Urothelium cell line (cell line): ENCODE data around the gene LARGE1.
A peak's percentile ranks its signal among the peaks of the same experiment; 100 is the strongest.
"Not testable (repeated sequence)": the region's sequence is repeated elsewhere in the genome, so short reads cannot be mapped to it uniquely, and the experiment has no call there.

Source experiments
- DNase-seq: peaks from one replicate; pipeline ENCODE4 v3.0.0; 2011; ENCODE audit warnings: low spot score, mixed read lengths
- FAIRE-seq: peaks from 2 replicates; lab custom pipeline; 2011; peaks lifted over from hg19 to GRCh38; lab: Jason Lieb, UNC

Gene LARGE1

DNA sequence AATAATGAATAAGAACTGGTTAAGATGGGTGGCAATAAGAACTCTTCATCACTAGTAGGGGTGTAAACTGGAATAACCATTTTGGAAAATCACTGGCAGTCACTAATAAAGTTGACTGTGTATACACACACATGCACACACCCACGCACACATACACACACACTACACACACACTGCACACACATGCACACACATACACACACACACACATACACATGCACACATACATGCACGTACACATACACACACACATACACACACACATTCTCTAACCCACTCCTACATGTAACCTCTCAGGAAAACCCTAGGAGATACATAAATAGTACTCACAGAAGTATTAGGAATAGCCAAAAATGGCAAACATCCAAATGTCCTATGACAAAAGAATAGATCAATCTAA, 455.6 kb downstream of the LARGE1 start:
- FAIRE-seq (peak; percentile 92), DNase-seq (no peak)

DNA sequence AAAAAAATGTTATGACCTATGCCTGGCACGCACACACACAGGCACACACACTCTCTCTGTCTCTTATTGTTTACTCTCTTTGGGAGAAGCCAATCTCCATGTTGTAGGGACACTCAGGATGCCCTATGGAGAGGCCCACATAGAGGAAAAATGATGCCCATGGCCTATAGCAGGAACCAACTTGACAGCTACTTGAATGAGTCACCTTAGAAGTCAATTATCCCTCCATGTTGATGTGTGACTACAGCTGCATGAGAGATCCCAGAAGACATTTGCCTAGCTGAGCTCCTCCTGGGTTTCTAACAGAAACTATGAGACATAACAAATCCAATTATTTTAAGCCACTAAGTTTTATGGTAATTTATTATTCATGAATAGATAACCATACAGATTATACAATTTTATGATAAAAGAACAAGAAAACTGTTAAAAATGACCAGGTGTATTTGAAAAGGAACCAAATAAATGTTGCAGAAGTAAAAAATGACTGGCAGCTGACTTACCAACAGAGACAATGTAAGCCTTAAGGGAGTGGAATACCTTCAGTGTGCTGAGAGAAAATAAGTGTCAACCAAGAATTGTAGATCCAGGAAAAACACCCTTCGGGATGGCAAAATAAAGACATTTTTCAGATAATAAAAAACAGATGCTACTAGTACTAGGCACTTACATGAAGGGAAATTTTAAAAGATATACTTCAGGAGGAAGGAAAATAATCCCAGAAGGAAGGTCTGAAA, 458.4 kb downstream of the LARGE1 start:
- DNase-seq, result no peak
- FAIRE-seq, result no peak

DNA sequence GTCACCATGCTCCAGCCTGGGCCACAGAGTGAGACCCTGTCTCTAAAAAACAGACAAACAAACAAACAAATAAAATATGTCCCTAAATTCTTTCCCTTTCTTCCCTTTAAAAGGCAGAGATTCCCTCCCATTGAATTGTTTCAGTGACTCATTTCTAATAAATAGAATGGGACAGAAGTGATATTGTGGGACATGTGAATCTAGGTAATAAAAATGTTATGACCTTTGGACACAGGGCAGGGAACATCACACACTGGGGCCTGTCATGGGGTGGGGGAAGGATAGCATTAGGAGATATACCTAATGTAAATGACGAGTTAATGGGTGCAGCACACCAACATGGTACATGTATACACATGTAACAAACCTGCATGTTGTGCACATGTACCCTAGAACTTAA, 459.0 kb downstream of the LARGE1 start:
- FAIRE-seq, result not testable (repeated sequence)

DNA sequence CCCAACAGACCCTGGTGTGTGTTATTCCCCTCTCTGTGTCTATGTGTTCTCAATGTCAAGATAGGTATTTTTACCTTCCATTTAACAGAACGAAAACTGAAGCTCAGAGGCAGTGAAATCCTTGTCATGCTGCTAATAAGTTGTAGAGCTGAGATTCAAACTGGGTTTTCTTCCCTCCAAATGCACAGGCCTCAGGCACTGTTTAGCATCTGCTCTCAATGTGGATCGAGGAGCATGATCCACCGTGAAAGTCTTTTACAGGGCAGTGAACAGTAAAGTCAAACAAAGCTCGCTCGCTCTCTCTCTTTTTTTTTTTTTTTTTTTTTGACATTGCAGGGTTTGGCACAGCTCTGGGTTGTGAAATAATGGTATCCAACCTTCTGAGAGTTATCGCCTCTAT, 461.1 kb downstream of the LARGE1 start:
- FAIRE-seq (no peak), DNase-seq (no peak)

More for the DNA sequence above, 459.0 kb downstream of the LARGE1 start:
- not testable (repeated sequence) for DNase-seq

DNA sequence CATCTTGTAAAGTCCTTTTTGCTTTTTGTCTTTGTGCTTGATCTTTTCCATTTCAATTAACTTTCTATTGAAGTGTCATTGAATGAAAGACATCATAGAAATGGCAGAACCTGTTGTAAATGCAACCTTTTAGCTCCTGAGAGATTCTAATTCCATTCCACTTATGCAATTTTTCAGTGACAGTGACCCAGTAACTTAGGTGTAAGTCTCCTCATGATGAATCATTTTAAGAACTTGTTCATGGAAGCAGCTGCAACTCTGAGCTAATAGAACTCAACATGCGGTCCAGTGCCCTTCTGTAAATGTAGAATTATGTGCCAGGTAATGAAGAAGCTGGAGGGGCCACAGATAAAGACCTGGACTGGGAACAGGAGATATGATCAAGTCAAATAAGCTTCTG, 463.8 kb downstream of the LARGE1 start:
- FAIRE-seq (no peak), DNase-seq (no peak)

DNA sequence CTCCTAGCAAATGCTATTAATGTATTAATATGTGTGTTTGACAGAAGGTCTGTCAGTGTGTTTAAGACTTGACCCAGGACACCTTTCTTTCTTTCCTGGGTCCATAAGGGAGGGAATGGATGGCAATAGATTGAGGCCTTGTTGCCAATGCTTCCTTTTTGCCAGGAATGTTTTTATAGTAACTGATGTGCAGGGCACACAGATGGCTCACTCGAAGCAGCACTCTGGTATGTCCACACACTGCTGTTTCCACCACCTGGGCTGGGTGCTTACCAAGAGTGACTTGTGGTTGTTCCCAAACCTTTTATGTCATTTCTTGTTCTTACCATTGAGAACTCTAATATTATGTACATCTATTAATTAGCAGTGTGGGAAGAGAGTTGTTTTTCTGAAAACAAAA, 465.2 kb downstream of the LARGE1 start:
- DNase-seq (no peak), FAIRE-seq (no peak)

DNA sequence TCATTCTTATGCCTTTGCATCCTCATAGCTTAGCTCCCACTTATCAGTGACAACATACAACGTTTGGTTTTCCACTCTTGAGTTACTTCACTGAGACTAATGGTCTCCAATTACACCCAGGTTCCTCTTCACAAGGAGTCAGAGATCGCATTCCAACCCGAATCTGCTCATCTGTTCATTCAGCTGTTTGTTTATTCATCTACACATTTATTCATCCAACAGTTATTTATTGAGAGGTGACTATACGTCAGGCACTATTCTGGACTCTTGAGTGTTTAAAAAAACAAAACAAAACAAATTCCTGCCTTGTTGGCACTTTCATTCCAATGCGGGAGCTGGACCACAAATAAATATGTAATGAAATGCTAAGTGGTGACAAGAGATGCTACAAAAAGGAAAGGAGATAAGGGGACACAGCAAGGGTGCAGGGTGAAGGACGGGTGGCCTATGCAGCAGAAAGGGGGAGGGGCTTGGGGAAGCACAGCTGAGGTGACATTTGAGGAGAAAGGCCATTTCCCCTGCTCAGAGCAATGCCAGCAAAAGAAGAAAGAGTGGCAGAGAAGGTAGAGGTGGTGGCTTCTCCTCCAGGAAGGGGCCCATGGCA, 468.3 kb downstream of the LARGE1 start:
- no peak for FAIRE-seq
- no peak for DNase-seq

DNA sequence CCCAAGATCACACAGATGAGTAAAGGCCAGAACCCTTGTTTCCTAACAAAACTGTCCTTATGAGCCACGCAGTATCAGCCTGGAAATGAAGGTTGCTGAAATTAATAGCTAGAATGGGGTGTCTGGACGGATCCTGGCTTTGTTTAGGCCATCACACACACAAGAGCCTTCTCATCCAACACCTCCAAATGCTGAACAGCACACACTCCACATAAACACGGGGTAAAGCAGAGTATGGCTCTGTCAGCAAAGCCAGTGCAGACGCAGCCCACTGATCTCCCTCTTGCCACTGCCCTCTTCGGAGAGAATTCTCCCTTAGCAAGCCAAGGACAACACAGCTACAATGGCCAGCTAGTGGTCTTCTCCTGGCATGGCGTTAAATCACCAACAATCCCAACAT, 469.5 kb downstream of the LARGE1 start:
- FAIRE-seq, result no peak
- DNase-seq, result no peak

DNA sequence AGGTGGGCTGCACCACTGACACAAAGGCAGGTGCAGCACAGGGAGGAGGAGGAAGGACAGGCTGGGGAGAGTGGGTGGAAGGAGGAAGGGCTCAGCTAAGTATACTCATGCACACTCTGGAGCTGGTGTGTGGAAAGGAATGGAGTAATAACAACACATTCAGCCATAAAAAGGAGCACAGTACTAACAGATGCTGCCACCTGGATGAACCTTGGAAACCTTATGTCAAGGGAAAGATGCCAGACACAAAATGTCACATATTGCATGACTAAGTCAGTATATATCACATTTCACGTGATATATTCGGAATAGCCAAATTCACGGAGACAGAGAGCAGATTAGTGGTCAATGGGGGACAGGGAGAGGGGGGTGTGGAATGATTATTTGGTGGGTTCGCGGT, 472.5 kb downstream of the LARGE1 start:
- FAIRE-seq (no peak), DNase-seq (no peak)

DNA sequence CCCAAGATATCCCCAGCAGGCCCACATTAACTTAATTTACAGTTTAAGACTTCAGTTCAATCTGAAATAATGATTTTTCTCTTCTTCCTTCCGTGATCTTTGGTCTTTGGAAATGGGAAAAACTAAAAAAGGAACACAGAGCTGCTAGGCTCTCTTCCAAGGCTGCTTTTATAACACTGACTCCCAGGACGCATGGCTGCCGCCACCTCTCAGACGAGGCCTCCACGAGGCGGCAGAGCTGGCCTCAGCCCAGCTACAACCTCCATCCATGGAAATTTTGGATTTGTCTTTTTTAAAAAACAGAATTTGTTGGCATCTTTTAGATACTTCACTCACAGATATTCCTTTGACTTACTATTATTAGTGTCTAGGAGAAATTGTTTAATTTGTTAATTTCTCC, 476.6 kb downstream of the LARGE1 start:
- DNase-seq, result no peak
- no peak for FAIRE-seq

DNA sequence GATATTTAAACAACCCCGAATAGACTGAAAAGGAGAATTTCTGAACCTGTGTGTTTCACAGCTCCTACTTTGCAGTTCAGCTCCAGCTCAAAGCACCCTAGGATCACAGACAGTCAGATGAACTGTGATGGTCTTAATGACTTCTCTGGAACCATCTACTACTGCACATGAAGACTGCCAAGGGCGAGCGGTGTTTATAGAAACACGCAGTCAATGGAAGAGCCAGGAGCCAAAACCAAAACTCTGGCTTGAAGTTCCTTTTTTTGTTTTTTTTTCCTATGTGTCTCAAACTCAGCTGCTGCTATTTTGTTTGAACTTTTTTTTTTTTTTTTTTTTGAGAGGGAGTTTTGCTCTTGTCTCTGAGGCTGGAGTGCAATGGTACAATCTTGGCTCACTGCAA, 479.5 kb downstream of the LARGE1 start:
- FAIRE-seq, result no peak
- no peak for DNase-seq

DNA sequence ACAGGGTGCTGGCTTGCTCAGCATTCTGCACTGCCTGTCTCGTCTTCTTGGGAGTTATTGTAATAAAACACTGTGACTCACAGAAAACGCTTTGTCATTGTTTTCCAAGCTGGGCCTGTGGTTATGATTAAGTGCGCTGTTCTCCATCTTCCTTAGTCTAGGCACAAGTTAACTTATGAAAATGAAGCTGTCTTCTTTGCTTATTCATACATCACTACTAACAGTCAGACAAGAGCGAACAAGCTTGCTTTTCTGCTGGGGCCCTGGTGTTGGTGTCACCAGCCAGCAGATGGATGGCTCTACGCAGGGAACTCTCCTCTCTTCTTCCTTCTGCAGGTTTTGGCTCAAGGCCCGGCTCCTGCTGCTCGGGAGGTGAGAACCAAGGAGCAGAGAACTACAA, 482.0 kb downstream of the LARGE1 start:
- DNase-seq (peak; percentile 87), FAIRE-seq (peak; percentile 93)

DNA sequence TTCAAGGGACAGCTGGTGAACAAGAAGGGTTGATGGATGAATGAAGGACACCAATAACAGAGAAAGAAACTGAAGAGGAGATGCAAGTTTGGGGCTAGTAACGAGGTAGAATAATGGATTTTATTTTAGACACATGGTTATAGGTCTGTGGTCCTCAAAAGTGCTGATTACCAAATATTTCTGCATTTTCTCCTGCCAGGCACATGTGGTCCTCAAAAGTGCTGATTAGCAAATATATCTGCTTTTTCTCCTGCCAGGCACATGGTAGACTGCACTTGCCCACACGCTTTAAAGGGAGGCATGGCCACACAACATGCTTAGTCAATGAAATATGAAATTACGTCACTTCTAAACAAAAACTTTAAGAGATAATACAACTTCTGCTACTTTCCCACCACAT, 489.0 kb downstream of the LARGE1 start:
- DNase-seq, result no peak

DNA sequence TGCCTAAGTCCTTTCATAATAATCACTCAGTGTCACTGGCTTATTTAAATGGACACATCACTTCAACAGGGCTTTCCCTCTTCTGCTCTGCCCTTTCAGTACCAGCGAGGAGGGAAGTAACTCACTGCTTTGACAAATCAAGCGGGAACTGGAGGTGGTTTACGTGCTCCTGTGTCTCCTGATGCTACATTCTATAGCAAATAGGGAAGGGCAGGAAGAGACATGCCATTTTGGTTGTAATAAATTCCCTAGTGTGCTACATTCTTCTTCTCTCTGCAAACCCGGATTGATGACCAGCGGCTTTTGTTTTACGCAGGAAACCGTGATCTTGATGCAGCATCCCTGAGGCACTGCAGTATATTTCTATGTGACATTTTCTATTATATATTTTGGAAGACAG, 491.0 kb downstream of the LARGE1 start:
- no peak for FAIRE-seq

More for the DNA sequence above, 489.0 kb downstream of the LARGE1 start:
- no peak for FAIRE-seq

DNA sequence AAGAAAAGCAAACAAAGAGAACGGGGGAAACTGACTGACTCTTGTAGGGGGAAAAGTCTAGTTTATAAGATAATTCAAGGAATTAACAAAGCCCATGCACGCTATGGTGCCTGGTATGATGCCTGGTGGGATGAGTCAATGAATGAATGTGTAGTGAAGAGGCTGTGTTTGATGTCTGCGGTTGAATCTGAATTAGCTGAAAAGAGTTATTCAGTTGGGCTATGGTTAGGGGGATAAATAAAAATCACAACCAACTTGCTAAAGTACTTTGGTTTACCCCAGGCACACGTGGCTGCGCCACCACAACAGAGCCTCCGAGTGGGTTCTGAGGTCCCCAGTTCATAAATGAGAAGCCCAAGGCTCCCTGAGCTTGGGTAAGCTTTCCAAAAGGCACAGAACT, 492.8 kb downstream of the LARGE1 start:
- no peak for FAIRE-seq

More for the DNA sequence above, 491.0 kb downstream of the LARGE1 start:
- no peak for DNase-seq

DNA sequence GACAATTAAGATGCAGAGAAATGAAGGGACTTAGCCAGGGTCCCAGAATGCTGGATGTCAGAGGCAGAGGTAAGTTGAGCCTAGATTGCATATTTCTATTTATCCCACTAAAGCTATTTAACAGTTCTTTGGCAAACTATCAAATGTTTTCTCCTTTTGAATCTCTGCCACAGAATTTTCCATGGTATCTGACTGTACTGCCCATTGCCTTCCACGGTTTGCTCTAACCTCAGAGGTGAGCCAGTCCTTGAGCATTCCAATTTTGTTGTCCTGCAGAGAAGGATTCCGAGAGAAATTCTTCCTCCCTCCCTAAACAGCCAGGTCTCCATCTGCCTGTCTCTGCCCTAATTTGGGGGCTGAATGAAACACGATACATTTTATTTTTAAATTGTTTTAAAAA, 493.8 kb downstream of the LARGE1 start:
- no peak for FAIRE-seq
- no peak for DNase-seq

More for the DNA sequence above, 492.8 kb downstream of the LARGE1 start:
- no peak for DNase-seq

DNA sequence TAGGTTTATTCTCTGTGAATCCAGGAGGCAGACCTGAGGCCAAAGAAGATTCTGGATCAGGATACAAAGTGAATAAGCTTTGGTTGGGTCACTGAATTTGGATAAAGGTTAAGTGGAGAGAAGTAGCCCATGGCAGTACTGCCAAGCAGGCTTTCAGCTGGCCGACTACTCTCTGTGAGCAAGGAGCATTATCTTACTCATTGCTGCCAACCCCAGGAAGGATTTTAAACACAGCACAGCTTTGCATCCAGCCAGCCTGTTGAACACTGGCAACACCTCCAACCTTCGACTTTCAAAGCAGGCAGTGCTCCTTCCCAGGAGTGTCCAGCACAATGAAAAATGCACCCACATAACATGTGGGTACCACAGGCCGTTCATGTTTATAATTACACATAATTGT, 498.4 kb downstream of the LARGE1 start:
- no peak for DNase-seq
- no peak for FAIRE-seq

DNA sequence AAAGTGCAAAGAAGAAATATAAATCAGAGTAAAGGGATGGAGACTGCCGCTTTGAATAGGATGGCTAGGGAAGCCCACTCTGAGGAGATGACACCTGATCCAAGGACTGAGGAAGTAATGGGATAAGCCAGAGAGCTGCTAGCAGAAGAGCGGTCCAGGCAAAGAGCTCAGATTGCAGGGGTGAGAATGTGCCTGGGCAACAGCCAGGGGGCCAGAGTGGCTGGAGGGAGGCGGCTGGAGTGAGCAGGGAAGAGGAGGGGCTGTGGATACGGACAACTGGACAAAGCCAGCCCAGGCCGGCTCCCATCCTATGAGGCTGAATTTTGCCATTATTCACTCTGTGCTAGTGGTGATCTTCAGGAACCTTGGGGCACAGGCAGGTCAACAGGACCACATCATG, 501.8 kb downstream of the LARGE1 start:
- FAIRE-seq (no peak), DNase-seq (no peak)

DNA sequence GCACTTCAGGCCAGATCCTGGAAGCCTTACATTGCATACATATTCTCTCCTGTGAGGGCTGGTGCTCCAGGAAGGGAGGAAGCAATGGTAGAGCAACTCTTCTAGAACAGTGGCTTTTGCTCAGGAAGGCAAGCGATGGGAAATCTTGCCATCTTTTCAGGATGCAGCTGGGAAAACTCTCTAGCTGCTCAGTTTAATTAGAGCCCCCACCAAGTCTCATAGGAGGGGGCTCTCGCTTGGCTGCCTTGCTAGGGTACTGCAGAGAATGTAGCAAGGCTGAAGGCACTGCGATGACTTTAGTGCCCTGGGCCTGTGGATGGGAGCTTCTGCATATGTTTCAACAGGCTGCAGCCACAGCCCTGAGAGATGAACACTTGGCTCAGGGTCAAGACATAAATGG, 504.9 kb downstream of the LARGE1 start:
- DNase-seq (no peak), FAIRE-seq (no peak)

DNA sequence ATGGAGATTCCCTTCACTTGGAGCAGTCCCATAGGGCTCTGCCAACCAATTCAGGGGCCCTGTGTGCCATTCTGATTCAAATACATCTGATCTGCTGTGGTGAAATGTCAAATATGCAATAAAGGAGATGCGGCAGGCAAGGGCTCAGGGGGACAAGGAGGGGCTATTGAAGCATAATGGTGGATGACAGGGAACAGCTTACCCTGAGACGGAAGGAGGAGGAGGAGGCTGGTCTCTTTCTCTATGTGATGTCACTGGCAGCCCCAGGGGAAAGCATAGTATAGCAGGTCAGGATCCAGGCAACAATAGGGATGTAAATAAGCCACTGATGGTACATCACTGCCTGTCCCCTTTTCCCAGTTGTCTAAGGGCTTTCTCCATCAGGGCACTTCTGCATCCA, 511.2 kb downstream of the LARGE1 start:
- FAIRE-seq, result no peak

DNA sequence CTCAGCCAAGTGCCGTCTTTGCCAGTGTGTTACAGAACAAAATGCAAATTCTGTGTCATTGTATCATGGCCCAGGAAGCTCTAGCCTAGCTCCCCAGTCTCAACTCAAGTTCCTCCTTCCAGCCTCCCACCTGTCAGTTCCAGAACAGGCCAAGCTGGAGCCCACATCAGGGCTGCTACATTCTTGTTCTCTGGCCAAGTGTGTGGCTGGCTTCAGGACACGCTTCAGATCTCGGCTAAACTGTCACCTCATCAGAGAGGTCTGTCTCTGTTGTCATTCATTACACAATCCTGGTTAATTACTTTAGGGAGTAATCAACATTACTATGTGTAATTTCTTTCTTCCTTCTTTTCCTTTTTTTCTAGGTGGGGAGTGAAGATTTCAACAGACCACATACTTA, 515.1 kb downstream of the LARGE1 start:
- no peak for DNase-seq
- no peak for FAIRE-seq

More for the DNA sequence above, 511.2 kb downstream of the LARGE1 start:
- DNase-seq, result no peak

DNA sequence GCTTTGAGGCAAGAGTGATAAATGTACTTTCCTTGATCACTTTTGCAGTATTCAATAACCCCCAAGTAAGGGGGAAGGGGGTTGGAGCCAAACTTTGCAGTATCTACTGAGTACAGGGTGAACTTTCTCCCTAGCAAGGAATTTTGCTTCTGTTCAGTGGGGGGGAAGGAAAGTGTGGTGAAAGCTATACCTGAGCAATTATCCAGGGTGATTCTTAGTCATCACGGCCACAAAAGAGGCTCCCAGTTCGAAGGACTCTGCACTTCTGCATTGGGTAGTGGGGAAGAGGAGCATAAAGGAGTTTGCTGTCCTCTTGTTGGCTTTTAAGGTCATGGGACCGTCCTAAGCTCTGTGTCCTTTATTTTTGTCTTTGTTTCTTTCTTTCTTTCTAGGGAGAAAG, 515.6 kb downstream of the LARGE1 start:
- no peak for FAIRE-seq
- DNase-seq, result no peak

DNA sequence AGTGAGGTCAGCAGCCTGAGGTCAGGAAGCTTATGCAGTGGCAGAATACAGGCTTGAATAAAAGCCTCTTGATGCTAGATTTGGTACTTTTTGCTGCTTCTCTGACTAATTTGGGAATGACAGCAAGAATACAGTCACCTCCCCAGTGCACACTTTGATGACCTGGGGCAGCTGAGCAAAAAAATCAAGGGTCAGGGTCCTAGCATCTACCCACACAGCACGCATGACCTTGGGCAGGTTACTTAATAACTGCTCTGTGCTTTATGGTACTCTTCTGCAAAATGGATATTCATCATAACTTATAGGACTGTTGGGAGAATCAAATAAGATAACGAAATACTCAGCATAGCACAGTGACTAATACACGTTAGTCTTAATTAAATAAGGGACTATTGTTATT, 518.0 kb downstream of the LARGE1 start:
- DNase-seq (no peak), FAIRE-seq (no peak)
